Dedifferentiated amniotic fluid mesenchymal stem cell (primary cell): ENCODE results near the gene TP63.

Experiments used
- DNase-seq: peaks from one replicate; pipeline ENCODE4 v3.0.0-alpha.2; 2016; ENCODE audit errors: extremely low spot score

TP63 gene

DNA sequence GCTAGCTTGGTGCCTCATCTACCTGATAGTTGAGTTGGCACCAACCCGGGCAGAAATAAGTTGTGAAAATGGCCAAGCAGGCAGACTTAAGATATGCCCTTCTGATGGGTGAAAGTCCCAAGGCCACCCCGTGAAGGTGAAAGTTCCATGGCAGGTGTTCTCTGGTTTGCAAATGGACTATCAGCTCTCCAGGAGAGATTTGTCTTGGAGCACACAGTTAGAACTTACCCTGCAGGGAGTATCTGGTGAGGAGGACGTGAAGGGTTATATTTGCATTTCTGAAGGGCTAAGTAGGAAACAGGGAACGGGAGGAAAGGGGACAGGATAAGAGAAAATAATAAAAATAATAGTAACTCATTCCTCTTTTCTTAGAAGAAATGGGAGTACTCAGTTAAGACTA, 220.5 kb downstream of the TP63 start:
- DNase-seq, result no peak

DNA sequence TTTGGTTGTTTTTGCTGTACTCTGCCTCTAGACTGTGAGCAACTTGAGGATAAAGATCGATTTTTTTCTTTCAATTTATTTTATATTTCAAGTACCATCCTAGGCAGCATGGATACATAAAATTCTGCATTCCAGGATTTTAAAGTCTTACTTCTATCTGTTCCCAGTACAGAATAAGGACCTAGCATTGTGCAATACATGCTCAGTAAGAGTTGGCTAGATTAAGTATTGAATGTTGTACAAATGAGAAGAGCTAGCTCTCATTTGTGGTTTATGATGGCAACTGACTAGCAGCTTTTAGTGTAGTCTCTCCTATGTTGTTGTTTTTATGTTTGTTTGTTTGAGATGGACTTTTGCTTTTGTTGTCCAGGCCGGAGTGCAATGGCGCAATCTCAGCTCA, 222.7 kb downstream of the TP63 start:
- no peak for DNase-seq

DNA sequence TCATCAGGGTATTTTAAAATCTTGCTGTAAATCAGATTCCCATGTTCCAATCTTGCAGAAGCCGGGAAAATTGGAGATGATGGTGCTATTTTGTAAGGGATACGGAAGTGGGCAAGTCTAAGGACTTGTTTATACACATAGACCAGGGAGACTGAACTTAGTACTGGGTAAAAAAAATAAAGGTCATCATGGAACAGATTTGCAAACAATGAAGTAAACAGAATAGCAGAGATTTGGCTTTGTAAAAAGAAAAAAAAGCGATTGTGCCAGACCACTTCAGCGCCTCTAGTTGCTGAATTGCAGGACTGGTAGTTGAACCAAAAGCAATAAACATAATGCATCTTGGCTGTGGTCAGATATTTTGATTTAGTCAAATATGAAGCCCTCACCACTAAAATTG, 229.1 kb downstream of the TP63 start:
- no peak for DNase-seq

DNA sequence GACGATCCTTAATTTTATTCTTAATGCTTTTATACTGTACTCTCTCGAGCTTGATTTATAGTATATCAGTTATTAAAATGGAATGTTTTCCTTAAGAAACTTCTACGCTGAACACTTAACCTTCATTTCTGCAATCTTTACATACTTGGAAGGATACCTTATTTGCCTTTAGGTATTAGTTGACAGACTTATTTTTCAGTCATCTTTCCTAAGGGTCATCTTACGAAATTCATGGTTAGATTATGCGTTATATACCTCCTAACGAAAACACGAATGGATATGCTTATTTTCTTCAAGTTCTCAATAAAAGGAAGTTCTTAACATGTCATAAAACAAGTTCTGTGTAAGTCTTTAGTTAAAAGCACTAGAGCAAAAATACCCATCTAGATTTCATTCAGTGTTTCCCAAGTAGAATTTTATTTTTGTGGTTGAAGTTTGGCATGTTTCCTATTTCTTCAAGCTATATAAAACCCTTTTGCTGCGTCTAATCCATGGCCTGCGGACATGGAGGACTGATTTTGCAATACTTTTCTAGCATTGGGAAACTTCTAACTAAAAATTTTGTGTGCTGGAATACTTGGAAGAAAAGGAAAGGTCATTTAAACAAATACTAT, 231.3 kb downstream of the TP63 start:
- peak; percentile 83 for DNase-seq

DNA sequence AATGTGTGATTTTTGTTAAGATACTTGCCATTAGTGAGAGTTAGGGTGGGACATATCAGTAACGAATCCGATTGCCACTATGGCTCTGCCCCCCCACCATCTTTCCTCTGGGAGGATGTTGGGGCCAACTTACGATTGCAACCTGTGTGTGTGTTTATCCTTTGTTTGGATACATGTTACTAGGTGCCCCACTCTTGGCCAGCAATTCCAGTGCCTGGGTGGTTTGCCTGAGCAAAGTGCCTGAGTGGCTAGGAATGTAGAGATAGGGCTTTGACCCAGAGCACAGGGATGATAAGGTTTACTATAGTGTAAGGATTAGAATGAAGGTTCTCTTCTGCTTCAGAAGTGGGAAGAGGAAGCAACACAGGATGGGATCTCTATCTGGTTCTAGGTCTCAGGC, 231.8 kb downstream of the TP63 start:
- DNase-seq, result no peak

DNA sequence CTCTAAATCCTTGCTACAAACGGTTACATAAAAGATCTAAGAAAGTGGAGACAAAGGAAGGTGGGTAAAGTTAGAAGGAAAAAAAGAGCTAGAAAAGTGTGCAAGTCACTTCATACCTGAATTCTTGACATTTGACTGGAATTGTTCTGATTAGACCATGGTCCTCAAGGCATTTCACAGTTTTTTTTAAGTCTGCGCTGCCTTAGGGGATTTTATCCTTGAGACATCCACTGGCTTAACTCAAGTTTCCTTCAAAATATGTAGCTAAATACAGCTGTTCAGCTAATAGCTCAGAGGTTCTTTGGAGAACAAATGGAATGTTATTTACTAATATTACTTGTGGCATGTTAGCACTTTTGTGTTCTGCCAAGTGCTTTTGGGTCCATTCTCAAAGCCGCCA, 236.9 kb downstream of the TP63 start:
- no peak for DNase-seq

DNA sequence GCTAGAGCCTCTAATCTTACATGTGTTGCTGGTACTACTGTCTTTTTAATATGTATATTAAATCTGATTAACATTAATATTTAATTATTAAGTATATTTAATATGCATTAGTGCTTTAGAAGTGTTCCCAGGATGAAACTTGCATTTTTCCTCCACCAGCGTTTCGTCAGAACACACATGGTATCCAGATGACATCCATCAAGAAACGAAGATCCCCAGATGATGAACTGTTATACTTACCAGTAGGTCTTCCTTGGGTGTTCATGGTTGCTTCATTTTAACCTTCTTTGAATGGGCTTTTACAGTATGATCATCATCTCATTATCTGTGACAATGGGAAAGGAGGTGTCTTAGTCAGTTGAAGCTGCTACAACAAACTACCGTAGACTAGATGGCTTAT, 238.0 kb downstream of the TP63 start:
- DNase-seq, result no peak

DNA sequence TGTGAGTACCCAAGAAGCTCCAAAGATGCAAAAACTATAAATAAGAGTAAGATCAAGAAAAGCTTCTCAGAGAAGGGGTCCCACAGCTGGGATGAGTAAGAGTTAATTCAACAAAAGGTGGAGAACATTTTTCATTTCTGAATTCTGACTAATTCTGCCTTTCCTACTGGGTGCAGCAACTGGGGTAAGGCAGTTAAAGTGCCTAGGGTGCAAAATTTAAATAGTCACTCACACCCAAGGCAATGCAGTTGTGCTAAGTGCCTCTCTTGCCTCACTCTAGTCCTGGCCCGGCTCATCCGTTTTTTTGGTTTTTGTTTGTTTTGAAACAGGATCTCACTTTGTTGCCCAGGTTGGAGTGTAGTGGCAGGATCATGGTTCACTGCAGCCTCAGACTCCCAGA, 240.2 kb downstream of the TP63 start:
- no peak for DNase-seq

DNA sequence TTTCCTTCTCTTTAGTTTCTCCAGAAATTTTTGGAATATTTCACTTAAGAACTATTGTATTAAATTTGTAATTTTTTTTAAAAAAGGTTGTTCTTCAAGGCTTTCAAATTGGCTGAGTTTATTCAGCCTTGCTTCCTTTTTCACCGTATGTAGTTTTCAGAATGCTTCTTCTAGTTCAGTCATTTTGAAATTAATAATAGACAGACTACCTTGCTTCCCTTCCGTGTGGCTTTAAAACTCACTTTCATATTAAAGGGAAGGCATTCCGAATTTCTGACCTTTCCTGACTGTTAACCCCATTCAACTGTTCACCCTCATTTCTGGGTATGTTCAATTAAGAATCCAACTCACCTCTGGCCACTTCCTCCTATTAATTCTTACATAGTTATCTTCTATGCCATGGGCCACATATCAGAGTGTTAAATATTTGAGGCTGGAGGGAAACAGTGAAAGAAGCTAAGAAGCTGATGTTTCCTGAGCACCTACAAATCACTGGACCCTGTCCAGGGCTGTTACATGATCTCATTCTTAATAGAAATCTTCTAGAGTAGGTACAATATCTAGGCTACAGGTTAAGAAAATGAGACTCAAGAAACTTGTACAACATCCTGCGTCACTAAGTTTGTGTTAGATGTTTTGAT, 252.0 kb downstream of the TP63 start:
- DNase-seq, result no peak

DNA sequence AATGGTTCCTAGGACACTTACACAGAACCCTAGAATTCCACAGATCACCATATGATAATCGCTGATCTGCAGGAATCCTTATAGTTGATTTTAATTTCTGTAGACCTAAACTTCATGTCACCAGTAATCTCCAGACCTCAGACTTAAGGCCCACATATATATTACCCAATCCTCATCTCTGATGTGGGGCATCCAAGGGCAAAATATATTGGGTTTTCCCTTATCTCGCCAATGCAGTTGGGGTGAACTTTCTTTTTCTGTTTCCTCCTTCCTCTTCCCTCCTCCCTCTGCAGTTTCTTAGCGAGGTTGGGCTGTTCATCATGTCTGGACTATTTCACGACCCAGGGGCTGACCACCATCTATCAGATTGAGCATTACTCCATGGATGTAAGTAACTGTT, 259.3 kb downstream of the TP63 start:
- no peak for DNase-seq

DNA sequence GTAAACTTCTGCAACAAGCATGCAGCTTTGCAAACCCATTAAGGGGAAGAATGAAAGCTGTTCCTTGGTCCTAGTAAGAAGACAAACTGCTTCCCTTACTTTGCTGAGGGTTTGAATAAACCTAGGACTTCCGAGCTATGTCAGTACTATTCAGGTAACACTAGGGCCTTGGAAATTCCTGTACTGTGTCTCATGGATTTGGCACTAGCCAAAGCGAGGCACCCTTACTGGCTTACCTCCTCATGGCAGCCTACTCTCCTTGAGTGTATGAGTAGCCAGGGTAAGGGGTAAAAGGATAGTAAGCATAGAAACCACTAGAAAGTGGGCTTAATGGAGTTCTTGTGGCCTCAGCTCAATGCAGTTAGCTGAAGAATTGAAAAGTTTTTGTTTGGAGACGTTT, 265.3 kb downstream of the TP63 start:
- no peak for DNase-seq

DNA sequence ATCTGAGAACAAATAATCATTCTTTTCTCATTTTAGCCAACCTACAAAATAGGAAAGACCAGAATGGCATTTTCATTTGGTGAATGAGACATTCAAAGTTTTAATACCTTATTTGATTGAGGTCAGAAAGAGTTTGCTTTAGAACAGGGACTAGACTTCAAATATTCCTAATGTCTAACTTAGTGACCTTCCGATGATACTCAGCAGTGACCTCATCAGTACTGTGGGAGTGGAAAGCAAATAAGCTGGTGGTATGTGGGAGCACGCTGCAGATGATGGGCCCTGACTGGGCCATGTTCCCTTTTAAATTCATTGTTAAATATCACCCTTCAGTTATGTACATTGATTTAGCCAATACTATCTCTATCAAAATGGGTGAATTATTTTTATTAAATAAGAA, 266.2 kb downstream of the TP63 start:
- no peak for DNase-seq

DNA sequence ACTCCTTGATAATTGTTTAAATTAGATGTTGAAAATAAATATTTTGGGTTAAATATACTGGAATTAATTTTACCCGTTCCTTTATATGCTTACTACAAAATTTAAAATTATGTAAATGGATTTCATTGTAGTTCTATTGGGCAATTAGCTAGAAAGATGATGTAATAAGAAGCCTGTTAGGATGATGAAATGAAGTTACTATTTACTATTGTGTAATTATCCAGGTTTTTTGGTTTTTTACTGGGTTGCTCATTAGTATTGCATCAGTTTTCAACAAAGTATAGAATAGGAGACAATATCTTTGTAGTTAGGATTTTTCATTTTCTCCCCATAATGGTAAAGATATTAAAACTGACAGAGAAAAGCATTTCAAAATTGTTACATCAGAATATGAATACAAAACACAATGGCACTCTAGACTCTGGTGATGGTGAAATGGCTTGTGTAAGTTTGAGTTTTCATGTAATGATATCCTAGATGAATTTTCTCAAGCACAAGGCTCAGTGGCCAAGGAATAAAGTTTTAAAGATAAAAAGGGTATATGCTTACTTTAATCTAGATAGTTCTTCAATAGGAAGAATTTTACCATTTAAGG, 267.5 kb downstream of the TP63 start:
- DNase-seq, result no peak

DNA sequence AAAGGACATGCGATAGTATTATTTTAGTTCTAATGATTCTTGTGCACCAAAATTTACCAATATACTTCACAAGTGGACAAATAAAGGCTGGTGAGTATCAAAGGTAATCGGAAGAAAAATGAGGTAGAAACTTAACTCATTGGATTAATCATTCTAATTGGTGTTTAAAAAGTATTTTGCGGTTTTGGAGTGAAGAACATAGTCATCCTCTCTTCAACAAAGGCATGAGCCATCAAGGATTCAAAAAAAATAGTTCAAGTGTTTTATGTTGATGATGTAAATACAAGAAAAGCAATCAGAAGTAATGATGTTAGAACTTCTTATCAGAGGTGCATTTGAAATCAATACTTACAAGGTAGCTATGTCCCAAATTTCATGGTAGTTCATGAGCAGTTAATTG, 268.0 kb downstream of the TP63 start:
- DNase-seq, result no peak

DNA sequence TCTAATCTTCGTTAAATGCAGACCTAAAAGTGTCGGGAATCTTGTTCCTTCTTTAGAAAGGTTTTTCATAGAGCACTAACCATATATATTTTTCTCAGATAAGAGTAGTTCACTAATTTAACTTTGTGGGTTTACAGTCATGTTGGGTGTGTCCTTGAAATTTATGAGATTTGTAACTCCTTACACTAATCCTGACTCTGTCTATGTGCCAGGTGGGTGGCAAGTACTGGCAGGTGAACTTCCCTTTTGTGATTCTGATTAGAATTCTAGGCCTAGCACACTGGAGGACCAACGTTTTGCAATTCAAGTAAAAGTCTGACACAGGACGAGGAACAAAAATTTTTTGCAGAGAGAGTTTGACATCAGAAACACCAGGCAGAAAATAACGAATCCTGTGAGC, 269.4 kb downstream of the TP63 start:
- no peak for DNase-seq

DNA sequence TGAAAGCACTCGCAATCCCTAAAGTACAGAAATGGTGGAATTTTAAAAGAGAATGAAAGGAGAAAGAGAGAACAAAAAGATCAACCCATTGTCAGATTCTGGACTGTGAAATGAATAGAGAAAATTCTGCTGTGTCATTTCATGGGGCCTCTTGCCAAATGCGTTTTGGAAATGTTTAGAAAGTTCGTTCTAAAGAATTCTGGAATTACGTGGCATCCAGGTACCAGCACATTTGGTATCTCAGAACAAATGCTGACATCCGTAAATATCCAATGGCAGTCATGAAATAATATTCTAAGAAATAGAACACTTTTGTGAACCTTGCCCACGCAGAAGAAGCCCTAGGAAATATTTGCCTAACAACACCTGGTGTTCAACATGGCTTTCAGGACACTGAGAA, 270.3 kb downstream of the TP63 start:
- DNase-seq, result no peak

DNA sequence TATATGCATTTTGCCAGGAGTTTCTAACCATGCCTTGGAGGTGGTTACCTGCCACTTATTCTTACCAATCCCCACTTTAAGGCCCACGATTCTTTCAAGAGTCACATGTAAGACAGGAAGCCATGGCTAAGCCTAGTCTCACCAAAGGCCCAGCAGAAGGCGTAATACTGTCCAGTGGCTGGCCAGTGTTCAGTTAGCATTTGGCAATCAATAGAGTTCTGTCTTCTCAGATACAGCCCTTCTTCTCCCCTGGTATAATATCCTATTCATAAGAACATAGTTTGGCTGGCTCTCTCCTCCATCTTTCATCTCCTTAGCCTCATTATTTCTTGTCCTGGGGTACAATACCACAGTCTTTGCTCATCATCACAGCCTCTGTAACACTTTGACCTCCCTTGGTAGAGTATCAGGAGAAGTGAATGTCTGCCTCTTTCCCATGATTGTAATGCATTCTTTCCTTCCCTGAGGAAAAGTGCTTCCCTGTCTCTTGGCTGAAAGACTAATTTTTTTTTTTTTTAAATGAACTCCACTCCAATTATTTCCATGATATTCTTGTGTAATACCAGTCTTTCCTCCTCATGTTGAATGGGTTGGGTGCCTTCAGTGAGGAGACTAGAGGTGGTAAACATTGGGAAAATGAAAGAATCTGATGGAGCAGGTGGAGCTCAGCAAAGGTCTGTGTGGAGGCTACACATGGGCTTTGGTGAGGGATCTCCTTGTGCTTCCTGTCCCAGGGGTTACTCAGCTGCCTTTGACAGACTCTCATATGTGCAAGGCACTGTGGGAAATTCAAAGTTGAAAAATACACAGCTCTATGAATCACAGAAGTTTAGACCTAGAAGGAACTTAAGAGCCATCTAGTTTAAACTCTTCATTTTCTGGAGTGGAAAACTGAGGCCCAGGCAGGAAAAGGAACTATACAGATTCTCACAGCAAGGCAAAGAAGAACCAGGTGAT, 271.3 kb downstream of the TP63 start:
- no peak for DNase-seq

DNA sequence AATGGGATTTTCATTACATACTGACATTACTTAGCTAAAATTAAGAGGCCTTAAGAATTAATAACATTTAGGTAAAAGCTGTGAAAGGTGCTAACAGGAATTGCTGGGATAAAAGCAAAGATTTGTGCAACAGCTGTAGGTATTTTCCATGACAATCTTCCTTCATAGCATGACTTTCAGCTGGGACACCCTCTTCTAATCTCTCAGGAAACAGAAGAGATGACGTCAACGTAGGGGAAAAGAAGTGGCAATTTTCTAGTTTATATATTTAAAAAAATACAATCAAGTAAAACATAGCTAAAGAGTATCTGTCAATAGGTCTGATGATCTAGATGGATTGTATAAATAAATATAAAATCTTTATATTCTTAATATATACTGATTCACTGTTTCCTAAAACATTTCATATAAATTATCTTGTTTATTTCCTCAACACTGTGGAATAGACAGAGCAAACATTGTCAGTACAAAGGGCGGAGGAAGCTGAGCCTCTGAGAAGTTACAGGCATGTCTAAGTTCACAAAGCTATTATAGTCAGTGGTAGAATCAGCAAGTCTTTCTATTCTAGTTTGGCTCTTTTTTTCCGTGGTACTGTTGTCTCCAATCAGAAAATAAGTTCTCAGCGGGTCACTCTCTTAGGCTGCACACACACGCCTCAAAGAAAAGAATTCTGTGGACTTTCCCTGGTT, 272.5 kb downstream of the TP63 start:
- no peak for DNase-seq

DNA sequence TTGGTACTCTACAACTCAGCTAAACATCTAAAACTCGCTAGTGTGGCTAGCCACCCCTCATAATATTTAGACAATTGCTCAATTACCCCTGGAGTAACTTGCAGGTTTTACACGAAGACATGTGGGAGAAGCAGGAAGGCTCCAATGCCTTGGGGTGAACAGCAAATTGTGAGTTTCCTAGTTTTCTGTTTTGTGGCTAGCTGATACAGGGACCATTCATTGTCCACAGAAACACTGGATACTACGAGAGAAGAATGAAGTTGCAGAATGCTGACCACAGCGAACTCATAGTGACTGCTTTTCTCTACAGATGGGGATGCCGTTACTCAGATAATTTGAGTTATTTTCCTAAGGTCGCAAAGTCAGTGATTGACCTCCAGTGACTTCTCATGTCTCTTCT, 276.6 kb downstream of the TP63 start:
- DNase-seq, result no peak

DNA sequence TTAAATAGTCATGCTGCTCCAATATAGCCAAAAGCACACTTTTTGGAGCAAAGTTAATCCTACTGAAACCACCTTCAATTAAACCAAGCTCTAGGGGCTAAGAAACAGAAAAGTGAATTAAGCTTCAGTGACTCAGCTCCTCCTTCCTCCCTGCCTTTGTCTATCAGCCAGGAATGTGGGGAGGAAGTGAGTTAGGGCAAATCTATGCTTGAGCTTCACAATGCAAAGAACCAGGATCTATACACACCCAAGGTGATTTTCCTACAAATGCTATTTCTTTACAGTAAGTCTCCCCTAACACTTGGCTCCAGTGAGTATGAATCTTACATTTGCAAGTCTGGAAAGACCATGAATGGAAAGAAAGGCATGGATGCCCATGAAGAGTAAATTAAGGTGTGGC, 277.5 kb downstream of the TP63 start:
- no peak for DNase-seq

DNA sequence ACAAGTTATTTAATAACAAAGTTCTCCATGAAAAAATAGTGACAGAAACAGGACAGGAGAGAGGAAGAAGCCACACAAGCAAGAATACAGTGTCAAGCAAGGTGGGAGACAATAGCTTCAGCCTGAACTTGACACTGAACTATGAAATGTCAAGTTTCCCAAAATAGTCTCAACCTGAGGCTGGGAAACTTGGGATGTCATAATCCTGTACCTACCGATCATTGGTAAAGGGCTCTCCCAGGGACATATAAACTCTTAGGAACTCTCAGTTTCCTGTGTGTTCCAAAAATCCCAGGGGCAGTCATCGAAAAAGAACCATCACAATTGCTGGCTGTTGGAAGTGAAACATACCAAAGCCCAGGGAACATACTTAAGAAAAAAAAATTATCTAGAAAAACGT, 277.9 kb downstream of the TP63 start:
- no peak for DNase-seq

DNA sequence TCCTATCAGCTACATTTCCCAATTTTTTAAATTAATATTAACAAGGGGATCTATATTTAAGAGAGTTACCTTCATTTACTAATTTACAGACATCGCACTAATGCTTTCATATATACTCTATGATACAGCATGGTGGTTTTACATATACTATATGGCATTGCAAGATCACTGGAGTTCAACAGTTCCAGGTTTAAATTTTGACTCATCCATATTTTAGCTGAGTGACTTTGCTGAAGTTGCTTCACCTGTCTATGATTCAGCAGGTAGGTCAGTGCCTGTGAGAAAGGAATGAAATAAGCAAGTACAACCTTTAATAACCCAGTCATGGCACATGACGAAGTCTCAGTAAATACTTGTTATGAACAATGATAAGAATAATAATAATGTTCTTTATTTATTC, 278.4 kb downstream of the TP63 start:
- DNase-seq, result no peak
